Neuronal stem cell (in vitro differentiated cells): ENCODE data around the gene ERVMER34-1.

ENCODE experiments used
- DNase-seq: peaks from one replicate; pipeline ENCODE4 v3.0.0-alpha.2; 2013; ENCODE audit warnings: low spot score
- H2AFZ ChIP-seq: one replicate; pipeline ENCODE4 v1.6.1; 2013; ENCODE audit warnings: mild to moderate bottlenecking, low read length, inconsistent platforms
- H2AK5ac ChIP-seq: 2 replicates; pipeline ENCODE4 v1.6.1; 2013; ENCODE audit warnings: low read depth, mild to moderate bottlenecking, inconsistent platforms, low read length, moderate library complexity, mixed read lengths
- H2BK120ac ChIP-seq: 2 replicates; pipeline ENCODE4 v1.6.1; 2013; ENCODE audit warnings: low read depth, mild to moderate bottlenecking, inconsistent platforms, low read length, moderate library complexity, mixed read lengths
- H2BK12ac ChIP-seq: one replicate; pipeline ENCODE4 v1.6.1; 2013; ENCODE audit warnings: low read length, inconsistent platforms
- H2BK15ac ChIP-seq: 2 replicates; pipeline ENCODE4 v1.6.1; 2013; ENCODE audit warnings: mild to moderate bottlenecking, low read length, inconsistent platforms, mixed read lengths
- H2BK5ac ChIP-seq: one replicate; pipeline ENCODE4 v1.6.1; 2013; ENCODE audit warnings: inconsistent platforms, mild to moderate bottlenecking, low read length, moderate library complexity
- H3K14ac ChIP-seq: one replicate; pipeline ENCODE4 v1.6.1; 2013; ENCODE audit warnings: low read length, inconsistent platforms
- H3K18ac ChIP-seq: 2 replicates; pipeline ENCODE4 v1.6.1; 2013; ENCODE audit warnings: low read length, inconsistent platforms
- H3K23ac ChIP-seq: 2 replicates; pipeline ENCODE4 v1.6.1; 2013; ENCODE audit warnings: low read depth, mild to moderate bottlenecking, mixed read lengths, low read length, inconsistent platforms; ENCODE audit not compliant: poor library complexity
- H3K27ac ChIP-seq: replicated peaks from 3 replicates; pipeline ENCODE4 v1.5.1; 2013; ENCODE audit warnings: low read length, inconsistent platforms
- H3K27me3 ChIP-seq, 3 experiments: 2 replicates each; pipeline ENCODE4 v1.6.1; 2013; ENCODE audit warnings: low read length in 3 of 3, mild to moderate bottlenecking in 2 of 3, inconsistent platforms in 1 of 3, low read depth in 1 of 3, mixed read lengths in 1 of 3, moderate library complexity in 1 of 3; ENCODE audit not compliant: control insufficient read depth in 3 of 3, insufficient read depth in 3 of 3
- H3K36me3 ChIP-seq, 2 donors: replicated peaks in 1 of 2; 2 replicates each; pipeline ENCODE4 v1.6.1; 2013; ENCODE audit warnings: low read length in 2 of 2; ENCODE audit not compliant: control insufficient read depth in 2 of 2, insufficient read depth in 2 of 2
- H3K4ac ChIP-seq: 2 replicates; pipeline ENCODE4 v1.6.1; 2013; ENCODE audit warnings: inconsistent platforms, mild to moderate bottlenecking, low read length, moderate library complexity
- H3K4me1 ChIP-seq, 2 donors: 1 replicate in 1 of 2; 2 replicates in 1 of 2; pipeline ENCODE4 v1.6.1; 2013; ENCODE audit warnings: low read length in 2 of 2, low read depth in 1 of 2; ENCODE audit not compliant: control insufficient read depth in 2 of 2, insufficient read depth in 1 of 2
- H3K4me2 ChIP-seq: one replicate; pipeline ENCODE4 v1.6.1; 2013; ENCODE audit warnings: mild to moderate bottlenecking, low read length, inconsistent platforms; ENCODE audit not compliant: insufficient read depth, poor library complexity, severe bottlenecking
- H3K4me3 ChIP-seq, 2 donors: 2 replicates each; pipeline ENCODE4 v1.5.1; 2013; ENCODE audit warnings: low read length in 2 of 2, mild to moderate bottlenecking in 2 of 2, inconsistent platforms in 1 of 2, moderate library complexity in 1 of 2
- H3K79me1 ChIP-seq: one replicate; pipeline ENCODE4 v1.6.1; 2013; ENCODE audit warnings: low read depth, mild to moderate bottlenecking, inconsistent platforms, low read length, moderate library complexity
- H3K9ac ChIP-seq: one replicate; pipeline ENCODE4 v1.6.1; 2013; ENCODE audit warnings: mild to moderate bottlenecking, low read depth, low read length, inconsistent platforms; ENCODE audit not compliant: poor library complexity
- H3K9me3 ChIP-seq, 2 donors: replicated peaks in 1 of 2; 2 replicates each; pipeline versions ENCODE3 to v1.6.1; 2013; ENCODE audit warnings: low read length in 2 of 2, mild to moderate bottlenecking in 2 of 2, inconsistent platforms in 1 of 2, low read depth in 1 of 2, mixed read lengths in 1 of 2, moderate library complexity in 1 of 2; ENCODE audit not compliant: control insufficient read depth in 2 of 2, insufficient read depth in 1 of 2
- H4K8ac ChIP-seq: one replicate; pipeline ENCODE4 v1.6.1; 2013; ENCODE audit warnings: low read depth, mild to moderate bottlenecking, inconsistent platforms, low read length, moderate library complexity
- H4K91ac ChIP-seq: one replicate; pipeline ENCODE4 v1.6.1; 2013; ENCODE audit warnings: low read length, low read depth, mild to moderate bottlenecking, inconsistent platforms; ENCODE audit not compliant: poor library complexity
- WGBS, 2 donors: extraction: QIAGEN DNeasy Blood & Tissue Kit; methylation state at CpG; one replicate each; pipeline ENCODE4 v1.1.7; 2013; ENCODE audit warnings: missing lambda C conversion rate in 2 of 2, mixed read lengths in 1 of 2; ENCODE audit not compliant: insufficient read length in 2 of 2, insufficient replicate concordance in 1 of 2; ENCODE audit errors: extremely low coverage in 2 of 2; 5-methylcytosine and 5-hydroxymethylcytosine counted together

The ERVMER34-1 gene

GRCh38 chr4:52721968-52722815 lies 29.0 kb downstream of the ERVMER34-1 start:
- no peak overlapping the region for H3K4ac ChIP-seq
- no peak overlapping the region for H4K8ac ChIP-seq
- peak overlapping the region; percentile 64 for H3K27ac ChIP-seq
- H2AK5ac ChIP-seq = peak overlapping the region; percentile 69
- WGBS, 2 donors = no CpG with 5 or more reads among the region's 56 CpGs
- H3K4me3 ChIP-seq = peak overlapping the region; percentile 50 to 90
- H3K14ac ChIP-seq = peak overlapping the region; percentile 66
- peak overlapping the region; percentile 99 for H3K23ac ChIP-seq
- no peak overlapping the region for H2BK5ac ChIP-seq
- peak; percentile 93 for DNase-seq
- H3K18ac ChIP-seq = peak overlapping the region; percentile 90
- H2BK12ac ChIP-seq = no peak overlapping the region
- no peak overlapping the region for H2BK15ac ChIP-seq
- no peak overlapping the region for H4K91ac ChIP-seq
- H3K79me1 ChIP-seq = no peaks in the 10 kb centered on the region
- H3K27me3 ChIP-seq = no peaks in the 10 kb centered on the region
- H2AFZ ChIP-seq = peak overlapping the region; percentile 80
- peak overlapping the region; percentile 99 for H3K9ac ChIP-seq
- H2BK120ac ChIP-seq = no peak overlapping the region
- no peaks in the 10 kb centered on the region for H3K4me1 ChIP-seq
- H3K36me3 ChIP-seq = peaks cover 6 to 40% of the 10 kb centered on the region in 2 donors
- peaks cover 0 to 3% of the 10 kb centered on the region in 2 donors for H3K9me3 ChIP-seq
- H3K4me2 ChIP-seq = peak overlapping the region; percentile 71

- H3K18ac ChIP-seq = no peak overlapping the region
- DNase-seq = no peak
- peaks cover 2% of the 10 kb centered on the region for H3K79me1 ChIP-seq
- no peaks in the 10 kb centered on the region for H3K27me3 ChIP-seq
- peaks cover 6% of the 10 kb centered on the region in 2 donors for H3K4me1 ChIP-seq
- H2BK5ac ChIP-seq = no peak overlapping the region
- no peak overlapping the region for H3K27ac ChIP-seq
- H3K14ac ChIP-seq = no peak overlapping the region
- H2BK15ac ChIP-seq = no peak overlapping the region
- H4K91ac ChIP-seq = no peak overlapping the region
- no peak overlapping the region for H3K4ac ChIP-seq
- no peak overlapping the region for H3K23ac ChIP-seq
- no peak overlapping the region for H3K9ac ChIP-seq
- WGBS, 2 donors = no CpG with 5 or more reads among the region's 3 CpGs
- no peak overlapping the region for H4K8ac ChIP-seq
- H2BK120ac ChIP-seq = no peak overlapping the region
- no peak overlapping the region for H3K4me2 ChIP-seq
- peaks cover 0 to 11% of the 10 kb centered on the region in 2 donors for H3K9me3 ChIP-seq
- H3K36me3 ChIP-seq = peaks cover 17 to 79% of the 10 kb centered on the region in 2 donors
- no peak overlapping the region for H2AK5ac ChIP-seq
- no peak overlapping the region for H3K4me3 ChIP-seq
- H2AFZ ChIP-seq = no peak overlapping the region
- no peak overlapping the region for H2BK12ac ChIP-seq
Observed at GRCh38 chr4:52718123-52718522, 33.1 kb downstream of the ERVMER34-1 start.

DNA sequence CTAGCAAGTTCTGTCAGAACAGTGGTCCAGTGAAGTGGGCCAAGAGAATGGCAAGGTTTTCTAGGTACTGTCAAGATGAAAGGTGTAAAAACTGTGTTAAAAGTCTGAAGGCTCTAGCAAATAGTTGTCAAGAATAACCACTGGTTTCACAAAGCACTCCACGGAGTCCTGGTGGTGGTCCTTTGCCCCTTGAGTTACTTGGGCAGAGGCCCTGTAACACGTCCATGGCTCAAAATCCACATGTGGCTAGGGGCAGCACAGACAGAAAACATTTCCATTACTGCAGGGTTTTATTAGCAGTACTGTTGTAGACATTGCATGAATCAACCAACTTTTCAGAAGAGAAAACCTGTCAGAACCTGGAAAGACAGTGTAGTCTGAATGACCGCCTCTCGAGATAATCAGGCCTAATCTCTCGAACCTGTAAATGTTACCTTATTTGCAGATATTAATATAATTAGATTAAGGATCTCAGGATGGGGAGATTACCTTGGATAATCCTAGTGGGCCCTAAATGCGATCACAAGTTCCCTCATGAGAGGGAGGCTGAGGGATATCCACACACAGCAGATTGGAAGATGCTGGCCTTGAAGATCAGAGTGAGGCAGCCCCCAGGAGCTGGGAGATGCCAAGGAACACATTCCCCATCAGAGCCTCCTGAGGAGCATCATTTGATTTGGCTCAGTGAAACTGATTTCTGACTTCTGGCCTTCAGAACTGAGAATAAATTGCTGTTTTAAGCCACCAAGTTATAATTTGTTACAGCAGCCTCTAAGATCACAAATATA lies 34.7 kb downstream of the ERVMER34-1 start:
- Histone ChIP-seq H3K36me3 (peaks cover 17 to 76% of the 10 kb centered on the region in 2 donors), H4K91ac (no peak overlapping the region)
- no CpG with 5 or more reads among the region's 6 CpGs for WGBS, 2 donors

GRCh38 chr4:52715914-52716313 lies 35.3 kb downstream of the ERVMER34-1 start:
- Histone ChIP-seq H2AK5ac (no peak overlapping the region), H3K9me3 (peaks cover 0 to 13% of the 10 kb centered on the region in 2 donors), H3K27me3 (peaks cover 0 to 6% (median 0%) of the 10 kb centered on the region in 3 experiments), H3K79me1 (peaks cover 6% of the 10 kb centered on the region), H3K4me3 (no peak overlapping the region), H3K4me2 (no peak overlapping the region), H2BK15ac (no peak overlapping the region), H2AFZ (no peak overlapping the region), H4K8ac (no peak overlapping the region), H2BK12ac (no peak overlapping the region), H2BK120ac (no peak overlapping the region), H3K14ac (no peak overlapping the region), H3K23ac (no peak overlapping the region), H3K4me1 (peaks cover 8 to 9% of the 10 kb centered on the region in 2 donors), H2BK5ac (no peak overlapping the region), H3K27ac (no peak overlapping the region), H3K18ac (no peak overlapping the region), H3K9ac (no peak overlapping the region), H4K91ac (no peak overlapping the region), H3K4ac (no peak overlapping the region), H3K36me3 (peaks cover 17 to 71% of the 10 kb centered on the region in 2 donors)
- no peak for DNase-seq
- WGBS, 2 donors = no CpG with 5 or more reads among the region's 3 CpGs

More for the DNA sequence above, 34.7 kb downstream of the ERVMER34-1 start:
- Histone ChIP-seq H2BK12ac (no peak overlapping the region), H3K9ac (no peak overlapping the region), H2BK120ac (no peak overlapping the region), H3K9me3 (peaks cover 0 to 11% of the 10 kb centered on the region in 2 donors), H3K27me3 (no peaks in the 10 kb centered on the region), H2BK15ac (no peak overlapping the region), H3K4ac (no peak overlapping the region), H3K23ac (no peak overlapping the region), H3K4me3 (no peak overlapping the region), H3K4me1 (peaks cover 8 to 9% of the 10 kb centered on the region in 2 donors), H3K4me2 (no peak overlapping the region), H2BK5ac (no peak overlapping the region), H2AFZ (no peak overlapping the region), H3K79me1 (peaks cover 6% of the 10 kb centered on the region), H3K18ac (no peak overlapping the region), H2AK5ac (no peak overlapping the region), H3K14ac (no peak overlapping the region), H3K27ac (no peak overlapping the region), H4K8ac (no peak overlapping the region)
- DNase-seq = no peak
